Keratinocyte (primary cell): ENCODE results near the gene HP1BP3.

ENCODE experiments used
- EZH2 ChIP-seq: IDR thresholded peaks from one replicate; pipeline ENCODE4 v1.6.1; 2012; ENCODE audit warnings: inconsistent platforms, mild to moderate bottlenecking, low read length, moderate library complexity
- TF ChIP-seq, protein P1 (sequence below), 3 experiments: IDR thresholded peaks in 1 of 3; conservative IDR thresholded peaks in 1 of 3; optimal IDR thresholded peaks in 1 of 3; 2 replicates in 2 of 3; 3 replicates in 1 of 3; pipeline versions ENCODE3 to v1.5.1; 2011; ENCODE audit warnings: low read length in 3 of 3, mild to moderate bottlenecking in 3 of 3, moderate library complexity in 2 of 3, control low read depth in 1 of 3, inconsistent platforms in 1 of 3; ENCODE audit not compliant: insufficient read depth in 2 of 3; ENCODE audit errors: extremely low read depth in 1 of 3

DNA sequence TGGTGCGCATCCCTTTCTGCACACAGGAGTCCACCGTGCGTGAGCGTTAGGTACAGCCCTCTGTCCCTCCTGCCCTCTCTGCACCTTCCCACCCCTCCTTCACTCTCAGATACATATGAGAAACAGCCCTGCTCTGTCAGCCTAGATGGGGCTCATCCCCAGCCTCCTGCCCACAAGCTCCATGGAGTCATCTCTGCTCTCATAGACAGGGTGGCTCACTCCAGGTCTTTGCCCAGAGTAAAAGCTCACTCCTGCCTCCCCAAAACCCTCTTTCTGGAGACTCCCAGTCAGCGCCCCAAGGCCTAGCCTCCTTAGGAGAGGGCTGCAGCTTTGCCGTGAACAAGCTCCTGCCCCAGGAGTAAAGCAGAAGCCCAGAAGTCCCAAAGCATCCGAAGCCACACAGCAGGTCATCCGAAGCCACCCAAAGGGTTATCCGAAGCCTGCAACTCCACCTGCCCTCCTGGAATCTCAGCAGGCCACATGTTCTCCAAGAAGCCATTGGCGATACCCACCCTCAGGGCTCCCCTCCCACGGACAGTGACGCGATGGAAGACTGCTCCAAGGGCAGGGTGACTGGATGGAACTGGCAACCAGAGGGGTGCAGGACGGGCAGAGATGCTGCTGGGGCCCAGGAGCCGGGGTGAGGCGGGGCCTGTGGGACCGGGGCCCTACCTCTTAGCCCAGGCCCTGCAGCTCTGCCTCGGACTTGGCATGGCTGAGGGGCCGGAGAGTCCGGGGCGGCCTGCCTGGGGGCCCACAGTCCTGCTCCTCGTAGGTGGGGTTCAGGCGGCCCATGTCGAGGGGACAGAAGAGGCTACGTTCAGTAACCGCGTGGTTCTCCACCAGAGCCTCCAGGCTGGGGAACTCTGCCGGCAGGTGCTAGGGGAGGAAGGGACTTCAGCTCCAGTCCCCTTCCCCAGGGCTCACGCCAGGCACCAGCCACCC, 65.7 kb downstream of the HP1BP3 start:
- TF ChIP-seq, protein P1, sequence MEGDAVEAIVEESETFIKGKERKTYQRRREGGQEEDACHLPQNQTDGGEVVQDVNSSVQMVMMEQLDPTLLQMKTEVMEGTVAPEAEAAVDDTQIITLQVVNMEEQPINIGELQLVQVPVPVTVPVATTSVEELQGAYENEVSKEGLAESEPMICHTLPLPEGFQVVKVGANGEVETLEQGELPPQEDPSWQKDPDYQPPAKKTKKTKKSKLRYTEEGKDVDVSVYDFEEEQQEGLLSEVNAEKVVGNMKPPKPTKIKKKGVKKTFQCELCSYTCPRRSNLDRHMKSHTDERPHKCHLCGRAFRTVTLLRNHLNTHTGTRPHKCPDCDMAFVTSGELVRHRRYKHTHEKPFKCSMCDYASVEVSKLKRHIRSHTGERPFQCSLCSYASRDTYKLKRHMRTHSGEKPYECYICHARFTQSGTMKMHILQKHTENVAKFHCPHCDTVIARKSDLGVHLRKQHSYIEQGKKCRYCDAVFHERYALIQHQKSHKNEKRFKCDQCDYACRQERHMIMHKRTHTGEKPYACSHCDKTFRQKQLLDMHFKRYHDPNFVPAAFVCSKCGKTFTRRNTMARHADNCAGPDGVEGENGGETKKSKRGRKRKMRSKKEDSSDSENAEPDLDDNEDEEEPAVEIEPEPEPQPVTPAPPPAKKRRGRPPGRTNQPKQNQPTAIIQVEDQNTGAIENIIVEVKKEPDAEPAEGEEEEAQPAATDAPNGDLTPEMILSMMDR (optimal IDR thresholded peaks at IDR 0.05 in 1 of 3, IDR thresholded peaks at IDR 0.05 in 1 of 3, conservative IDR thresholded peaks at IDR 0.05 in 1 of 3; ENCODE audit: extremely low read depth in 1 of 3, insufficient read depth in 2 of 3, low read length in 3 of 3): no peak
- no peak for TF ChIP-seq EZH2
